ENCODE measurements around the gene AGFG2. TPM values are rescaled to one million over a fixed set of nuclear protein-coding genes. Genes with fewer than 3 reads are reported as not detected.

The AGFG2 gene
- polyA plus RNA-seq, 2 donors = 15.8 to 37.9 TPM

GRCh38 chr7:100589341-100589947 lies 50.4 kb downstream of the AGFG2 start:
- WGBS, 2 donors = 50 to 56% methylated on average over 7 of the region's 7 CpGs
- no peak overlapping the region for H3K4me3 ChIP-seq (ENCODE audit: low read depth in 1 of 2, low read length in 2 of 2)
- no peaks in the 10 kb centered on the region for H3K27me3 ChIP-seq (ENCODE audit: control insufficient read depth in 1 of 2, insufficient read depth in 2 of 2, low read length in 2 of 2)
- peaks cover 0 to 10% of the 10 kb centered on the region in 2 donors for H3K4me1 ChIP-seq (ENCODE audit: control insufficient read depth in 2 of 2, insufficient read depth in 2 of 2, low read length in 1 of 2)
- no peak overlapping the region for H3K27ac ChIP-seq (ENCODE audit: low read depth in 2 of 2, low read length in 1 of 2)
- no peaks in the 10 kb centered on the region for H3K36me3 ChIP-seq (ENCODE audit: control insufficient read depth in 2 of 2, insufficient read depth in 2 of 2, low read length in 1 of 2)
- no peaks in the 10 kb centered on the region for H3K9me3 ChIP-seq (ENCODE audit: control insufficient read depth in 2 of 2, insufficient read depth in 1 of 2, low read depth in 1 of 2, low read length in 1 of 2)

- peak overlapping the region in 1 of 2 donors; percentile 2 for H3K27ac ChIP-seq (ENCODE audit: low read depth in 2 of 2, low read length in 1 of 2)
These were observed 51.2 kb downstream of the AGFG2 start for GRCh38 chr7:100590077-100590737.

GRCh38 chr7:100591596-100591995 lies 52.6 kb downstream of the AGFG2 start:
- no peaks in the 10 kb centered on the region for H3K27me3 ChIP-seq (ENCODE audit: control insufficient read depth in 1 of 2, insufficient read depth in 2 of 2, low read length in 2 of 2)
- peaks cover 0 to 2% of the 10 kb centered on the region in 2 donors for H3K4me1 ChIP-seq (ENCODE audit: control insufficient read depth in 2 of 2, insufficient read depth in 2 of 2, low read length in 1 of 2)
- H3K27ac ChIP-seq (ENCODE audit: low read depth in 2 of 2, low read length in 1 of 2) = no peak overlapping the region
- WGBS, 2 donors = 92 to 95% methylated on average over 17 of the region's 17 CpGs
- no peaks in the 10 kb centered on the region for H3K9me3 ChIP-seq (ENCODE audit: control insufficient read depth in 2 of 2, insufficient read depth in 1 of 2, low read depth in 1 of 2, low read length in 1 of 2)
- no peaks in the 10 kb centered on the region for H3K36me3 ChIP-seq (ENCODE audit: control insufficient read depth in 2 of 2, insufficient read depth in 2 of 2, low read length in 1 of 2)
- no peak overlapping the region for H3K4me3 ChIP-seq (ENCODE audit: low read depth in 1 of 2, low read length in 2 of 2)

More at GRCh38 chr7:100590077-100590737, 51.2 kb downstream of the AGFG2 start:
- Histone ChIP-seq H3K36me3 (ENCODE audit: control insufficient read depth in 2 of 2, insufficient read depth in 2 of 2, low read length in 1 of 2) (no peaks in the 10 kb centered on the region), H3K27me3 (ENCODE audit: control insufficient read depth in 1 of 2, insufficient read depth in 2 of 2, low read length in 2 of 2) (no peaks in the 10 kb centered on the region), H3K9me3 (ENCODE audit: control insufficient read depth in 2 of 2, insufficient read depth in 1 of 2, low read depth in 1 of 2, low read length in 1 of 2) (no peaks in the 10 kb centered on the region), H3K4me1 (ENCODE audit: control insufficient read depth in 2 of 2, insufficient read depth in 2 of 2, low read length in 1 of 2) (peaks cover 0 to 3% of the 10 kb centered on the region in 2 donors), H3K4me3 (ENCODE audit: low read depth in 1 of 2, low read length in 2 of 2) (no peak overlapping the region)
- WGBS, 2 donors = 24 to 28% methylated on average over 20 of the region's 20 CpGs

GRCh38 chr7:100595188-100595587 lies 56.2 kb downstream of the AGFG2 start:
- Histone ChIP-seq H3K4me1 (ENCODE audit: control insufficient read depth in 2 of 2, insufficient read depth in 2 of 2, low read length in 1 of 2) (peaks cover 0 to 2% of the 10 kb centered on the region in 2 donors), H3K36me3 (ENCODE audit: control insufficient read depth in 2 of 2, insufficient read depth in 2 of 2, low read length in 1 of 2) (no peaks in the 10 kb centered on the region), H3K27ac (ENCODE audit: low read depth in 2 of 2, low read length in 1 of 2) (no peak overlapping the region), H3K9me3 (ENCODE audit: control insufficient read depth in 2 of 2, insufficient read depth in 1 of 2, low read depth in 1 of 2, low read length in 1 of 2) (no peaks in the 10 kb centered on the region), H3K4me3 (ENCODE audit: low read depth in 1 of 2, low read length in 2 of 2) (no peak overlapping the region), H3K27me3 (ENCODE audit: control insufficient read depth in 1 of 2, insufficient read depth in 2 of 2, low read length in 2 of 2) (no peaks in the 10 kb centered on the region)
- 95 to 96% methylated on average over 7 of the region's 7 CpGs for WGBS, 2 donors

GRCh38 chr7:100598425-100598824 lies 59.4 kb downstream of the AGFG2 start:
- H3K4me3 ChIP-seq (ENCODE audit: low read depth in 1 of 2, low read length in 2 of 2) = no peak overlapping the region

GRCh38 chr7:100599911-100600729 lies 61.1 kb downstream of the AGFG2 start:
- no peaks in the 10 kb centered on the region for H3K36me3 ChIP-seq (ENCODE audit: control insufficient read depth in 2 of 2, insufficient read depth in 2 of 2, low read length in 1 of 2)
- no peak overlapping the region for H3K4me3 ChIP-seq (ENCODE audit: low read depth in 1 of 2, low read length in 2 of 2)
- no peaks in the 10 kb centered on the region for H3K9me3 ChIP-seq (ENCODE audit: control insufficient read depth in 2 of 2, insufficient read depth in 1 of 2, low read depth in 1 of 2, low read length in 1 of 2)
- H3K4me1 ChIP-seq (ENCODE audit: control insufficient read depth in 2 of 2, insufficient read depth in 2 of 2, low read length in 1 of 2) = no peaks in the 10 kb centered on the region
- no peaks in the 10 kb centered on the region for H3K27me3 ChIP-seq (ENCODE audit: control insufficient read depth in 1 of 2, insufficient read depth in 2 of 2, low read length in 2 of 2)
- H3K27ac ChIP-seq (ENCODE audit: low read depth in 2 of 2, low read length in 1 of 2) = no peak overlapping the region
- WGBS, 2 donors = 70 to 71% methylated on average over 18 of the region's 18 CpGs

More at GRCh38 chr7:100598425-100598824, 59.4 kb downstream of the AGFG2 start:
- H3K36me3 ChIP-seq (ENCODE audit: control insufficient read depth in 2 of 2, insufficient read depth in 2 of 2, low read length in 1 of 2) = no peaks in the 10 kb centered on the region
- H3K4me1 ChIP-seq (ENCODE audit: control insufficient read depth in 2 of 2, insufficient read depth in 2 of 2, low read length in 1 of 2) = peaks cover 0 to 2% of the 10 kb centered on the region in 2 donors
- 86 to 90% methylated on average over 4 of the region's 4 CpGs for WGBS, 2 donors
- H3K27ac ChIP-seq (ENCODE audit: low read depth in 2 of 2, low read length in 1 of 2) = no peak overlapping the region
- no peaks in the 10 kb centered on the region for H3K9me3 ChIP-seq (ENCODE audit: control insufficient read depth in 2 of 2, insufficient read depth in 1 of 2, low read depth in 1 of 2, low read length in 1 of 2)
- no peaks in the 10 kb centered on the region for H3K27me3 ChIP-seq (ENCODE audit: control insufficient read depth in 1 of 2, insufficient read depth in 2 of 2, low read length in 2 of 2)

GRCh38 chr7:100600730-100601038 lies 61.7 kb downstream of the AGFG2 start:
- Histone ChIP-seq H3K9me3 (ENCODE audit: control insufficient read depth in 2 of 2, insufficient read depth in 1 of 2, low read depth in 1 of 2, low read length in 1 of 2) (no peaks in the 10 kb centered on the region), H3K27me3 (ENCODE audit: control insufficient read depth in 1 of 2, insufficient read depth in 2 of 2, low read length in 2 of 2) (no peaks in the 10 kb centered on the region), H3K4me1 (ENCODE audit: control insufficient read depth in 2 of 2, insufficient read depth in 2 of 2, low read length in 1 of 2) (no peaks in the 10 kb centered on the region), H3K27ac (ENCODE audit: low read depth in 2 of 2, low read length in 1 of 2) (no peak overlapping the region), H3K4me3 (ENCODE audit: low read depth in 1 of 2, low read length in 2 of 2) (no peak overlapping the region), H3K36me3 (ENCODE audit: control insufficient read depth in 2 of 2, insufficient read depth in 2 of 2, low read length in 1 of 2) (no peaks in the 10 kb centered on the region)
- 77 to 79% methylated on average over 9 of the region's 9 CpGs for WGBS, 2 donors

GRCh38 chr7:100602889-100603725 lies 64.1 kb downstream of the AGFG2 start:
- Histone ChIP-seq H3K9me3 (ENCODE audit: control insufficient read depth in 2 of 2, insufficient read depth in 1 of 2, low read depth in 1 of 2, low read length in 1 of 2) (no peaks in the 10 kb centered on the region), H3K4me1 (ENCODE audit: control insufficient read depth in 2 of 2, insufficient read depth in 2 of 2, low read length in 1 of 2) (no peaks in the 10 kb centered on the region), H3K27me3 (ENCODE audit: control insufficient read depth in 1 of 2, insufficient read depth in 2 of 2, low read length in 2 of 2) (no peaks in the 10 kb centered on the region), H3K4me3 (ENCODE audit: low read depth in 1 of 2, low read length in 2 of 2) (no peak overlapping the region), H3K36me3 (ENCODE audit: control insufficient read depth in 2 of 2, insufficient read depth in 2 of 2, low read length in 1 of 2) (no peaks in the 10 kb centered on the region), H3K27ac (ENCODE audit: low read depth in 2 of 2, low read length in 1 of 2) (peak overlapping the region; percentile 65 to 73)
- WGBS, 2 donors = 42 to 46% methylated on average over 21 of the region's 21 CpGs

GRCh38 chr7:100603726-100604027 lies 64.7 kb downstream of the AGFG2 start:
- H3K27ac ChIP-seq (ENCODE audit: low read depth in 2 of 2, low read length in 1 of 2) = peak overlapping the region; percentile 65 to 73
- H3K4me3 ChIP-seq (ENCODE audit: low read depth in 1 of 2, low read length in 2 of 2) = peak overlapping the region; percentile 39 to 46
- WGBS, 2 donors = 10 to 12% methylated on average over 10 of the region's 10 CpGs
- no peaks in the 10 kb centered on the region for H3K9me3 ChIP-seq (ENCODE audit: control insufficient read depth in 2 of 2, insufficient read depth in 1 of 2, low read depth in 1 of 2, low read length in 1 of 2)
- H3K4me1 ChIP-seq (ENCODE audit: control insufficient read depth in 2 of 2, insufficient read depth in 2 of 2, low read length in 1 of 2) = no peaks in the 10 kb centered on the region
- no peaks in the 10 kb centered on the region for H3K27me3 ChIP-seq (ENCODE audit: control insufficient read depth in 1 of 2, insufficient read depth in 2 of 2, low read length in 2 of 2)
- no peaks in the 10 kb centered on the region for H3K36me3 ChIP-seq (ENCODE audit: control insufficient read depth in 2 of 2, insufficient read depth in 2 of 2, low read length in 1 of 2)

Data from esophagus (tissue), 2 donors.